PC-9 (cell line): ENCODE results near the gene IFNLR1.

Experiments used
- EZH2 ChIP-seq: fragments of 200-600 bp; sonication (generic); IDR thresholded peaks from 2 replicates; pipeline ENCODE4 v1.8.0; 2017; ENCODE audit warnings: antibody characterized with exemption, low read depth
- TF ChIP-seq, protein P1 (sequence below): fragments of 200-600 bp; sonication (generic); conservative IDR thresholded peaks from 2 replicates; pipeline ENCODE4 v1.6.1; 2017; ENCODE audit warnings: mixed run types, antibody characterized with exemption, mild to moderate bottlenecking, moderate library complexity

GRCh38 chr1:24117132-24117531 is 70.0 kb downstream of the IFNLR1 start:
- TF ChIP-seq, protein P1, sequence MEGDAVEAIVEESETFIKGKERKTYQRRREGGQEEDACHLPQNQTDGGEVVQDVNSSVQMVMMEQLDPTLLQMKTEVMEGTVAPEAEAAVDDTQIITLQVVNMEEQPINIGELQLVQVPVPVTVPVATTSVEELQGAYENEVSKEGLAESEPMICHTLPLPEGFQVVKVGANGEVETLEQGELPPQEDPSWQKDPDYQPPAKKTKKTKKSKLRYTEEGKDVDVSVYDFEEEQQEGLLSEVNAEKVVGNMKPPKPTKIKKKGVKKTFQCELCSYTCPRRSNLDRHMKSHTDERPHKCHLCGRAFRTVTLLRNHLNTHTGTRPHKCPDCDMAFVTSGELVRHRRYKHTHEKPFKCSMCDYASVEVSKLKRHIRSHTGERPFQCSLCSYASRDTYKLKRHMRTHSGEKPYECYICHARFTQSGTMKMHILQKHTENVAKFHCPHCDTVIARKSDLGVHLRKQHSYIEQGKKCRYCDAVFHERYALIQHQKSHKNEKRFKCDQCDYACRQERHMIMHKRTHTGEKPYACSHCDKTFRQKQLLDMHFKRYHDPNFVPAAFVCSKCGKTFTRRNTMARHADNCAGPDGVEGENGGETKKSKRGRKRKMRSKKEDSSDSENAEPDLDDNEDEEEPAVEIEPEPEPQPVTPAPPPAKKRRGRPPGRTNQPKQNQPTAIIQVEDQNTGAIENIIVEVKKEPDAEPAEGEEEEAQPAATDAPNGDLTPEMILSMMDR, result no peak
- TF ChIP-seq EZH2, result no peak
